Kidney epithelial cell (primary cell): ENCODE results near the gene MUL1. TPM values are rescaled to one million over a fixed set of nuclear protein-coding genes. Genes with fewer than 3 reads are reported as not detected.

Experiments
- total RNA-seq: library from RNA; depleted of rRNA; stranded (reverse); fragments of >200 nt; gene quantifications from 2 replicates; pipeline ENCODE4 v1.2.3, GENCODE V29; 2015

Gene MUL1
- total RNA-seq, 1 donor from 2014 or later = 43.0 TPM

Other genes with a start within 250 kb of the MUL1 start
- gene VWA5B1, start 217.3 kb downstream of the MUL1 start, total RNA-seq = 0.14 TPM in 1 of 2 replicates, not detected in the other
- 39.8 and 42.6 TPM in 2 replicates for gene CAMK2N1, start 21.9 kb downstream of the MUL1 start, total RNA-seq
- gene FAM43B, start 44.4 kb upstream of the MUL1 start, total RNA-seq = 0.13 and 0.34 TPM in 2 replicates
- gene CDA, start 80.9 kb upstream of the MUL1 start, total RNA-seq = 2.7 and 3.1 TPM in 2 replicates
- gene PINK1, start 125.3 kb upstream of the MUL1 start, total RNA-seq = 57.4 and 57.7 TPM in 2 replicates
- 327 and 347 TPM in 2 replicates for gene DDOST, start 153.2 kb upstream of the MUL1 start, total RNA-seq
- 1.3 and 1.6 TPM in 2 replicates for gene KIF17, start 209.9 kb upstream of the MUL1 start, total RNA-seq
- 11.7 and 17.5 TPM in 2 replicates for gene SH2D5, start 224.6 kb upstream of the MUL1 start, total RNA-seq